Measurements from ENCODE around the gene SETD2.

SETD2 gene

DNA sequence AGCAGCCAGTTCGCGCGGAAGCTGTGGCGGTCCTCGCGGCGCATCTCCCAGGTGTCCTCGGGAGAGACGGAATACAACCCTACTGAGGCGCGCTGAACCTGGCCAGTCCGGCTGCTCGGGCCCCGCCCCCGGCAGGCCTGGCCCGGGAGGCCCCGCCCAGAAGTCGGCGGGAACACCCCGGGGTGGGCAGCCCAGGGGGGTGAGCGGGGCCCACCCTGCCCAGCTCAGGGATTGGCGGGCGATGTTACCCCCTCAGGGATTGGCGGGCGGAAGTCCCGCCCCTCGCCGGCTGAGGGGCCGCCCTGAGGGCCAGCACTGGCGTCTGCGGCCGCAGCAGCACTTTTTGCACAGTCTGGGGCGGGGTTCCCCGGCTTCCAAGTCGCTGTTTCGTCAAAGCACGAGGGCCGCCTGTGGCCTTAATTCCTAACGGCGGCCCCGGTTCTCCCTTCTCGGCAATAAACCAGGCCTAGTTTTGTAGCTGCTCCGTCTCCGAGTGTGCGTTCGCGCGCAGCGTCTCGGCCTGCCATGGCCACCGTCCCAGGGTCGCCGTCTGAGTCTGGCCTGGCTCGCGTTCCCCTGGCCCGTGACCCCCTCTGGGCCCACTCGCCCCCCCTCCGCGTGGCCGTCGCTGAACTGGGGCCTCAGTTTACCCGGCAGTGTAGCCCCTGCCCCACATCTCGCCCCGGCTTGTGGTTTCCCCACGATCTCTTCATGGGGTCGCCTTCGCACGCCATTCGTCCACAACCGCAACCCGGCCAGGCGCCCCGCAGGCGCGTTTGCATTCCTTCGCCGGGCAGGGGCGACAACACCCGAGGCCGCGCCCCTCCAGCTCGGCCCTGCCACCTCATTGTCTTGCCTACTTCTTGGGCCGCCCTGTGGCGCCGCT is 154.4 kb downstream of the SETD2 start:
- peak; percentile 99 for DNase-seq (ENCODE audit: low spot score)

DNA sequence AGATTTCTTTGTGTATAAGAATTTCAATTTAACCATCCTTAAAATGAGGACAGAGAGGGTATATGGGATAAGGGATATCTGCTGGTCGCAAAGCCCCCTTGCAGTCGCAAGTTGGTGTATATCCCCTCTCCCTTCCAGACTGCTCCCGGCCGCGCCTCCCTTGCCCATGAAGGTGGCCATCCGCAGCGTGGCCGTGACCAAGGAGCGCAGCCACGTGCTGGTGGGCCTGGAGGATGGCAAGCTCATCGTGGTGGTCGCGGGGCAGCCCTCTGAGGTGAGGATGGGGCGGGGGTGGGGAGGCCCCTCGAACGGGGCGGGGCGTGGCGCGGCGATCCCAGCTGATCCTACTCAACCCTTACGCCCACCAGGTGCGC is 155.1 kb downstream of the SETD2 start:
- no peak for DNase-seq (ENCODE audit: low spot score)

DNA sequence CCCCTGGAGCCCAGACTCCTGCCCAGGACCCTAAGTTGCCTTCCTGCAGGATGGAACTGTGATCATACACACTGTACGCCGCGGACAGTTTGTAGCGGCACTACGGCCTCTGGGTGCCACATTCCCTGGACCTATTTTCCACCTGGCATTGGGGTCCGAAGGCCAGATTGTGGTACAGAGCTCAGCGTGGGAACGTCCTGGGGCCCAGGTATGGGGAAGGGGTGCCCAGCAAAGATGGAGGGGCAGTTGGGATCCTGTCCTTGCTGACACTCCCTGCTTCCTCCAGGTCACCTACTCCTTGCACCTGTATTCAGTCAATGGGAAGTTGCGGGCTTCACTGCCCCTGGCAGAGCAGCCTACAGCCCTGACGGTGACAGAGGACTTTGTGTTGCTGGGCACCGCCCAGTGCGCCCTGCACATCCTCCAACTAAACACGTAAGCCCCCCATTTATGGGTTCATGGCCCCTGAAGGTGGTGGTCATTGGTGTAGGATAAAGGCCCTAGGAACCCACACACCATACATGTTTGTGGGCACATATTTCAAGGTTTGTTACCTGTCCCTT is 155.6 kb downstream of the SETD2 start:
- no peak for DNase-seq (ENCODE audit: low spot score)

DNA sequence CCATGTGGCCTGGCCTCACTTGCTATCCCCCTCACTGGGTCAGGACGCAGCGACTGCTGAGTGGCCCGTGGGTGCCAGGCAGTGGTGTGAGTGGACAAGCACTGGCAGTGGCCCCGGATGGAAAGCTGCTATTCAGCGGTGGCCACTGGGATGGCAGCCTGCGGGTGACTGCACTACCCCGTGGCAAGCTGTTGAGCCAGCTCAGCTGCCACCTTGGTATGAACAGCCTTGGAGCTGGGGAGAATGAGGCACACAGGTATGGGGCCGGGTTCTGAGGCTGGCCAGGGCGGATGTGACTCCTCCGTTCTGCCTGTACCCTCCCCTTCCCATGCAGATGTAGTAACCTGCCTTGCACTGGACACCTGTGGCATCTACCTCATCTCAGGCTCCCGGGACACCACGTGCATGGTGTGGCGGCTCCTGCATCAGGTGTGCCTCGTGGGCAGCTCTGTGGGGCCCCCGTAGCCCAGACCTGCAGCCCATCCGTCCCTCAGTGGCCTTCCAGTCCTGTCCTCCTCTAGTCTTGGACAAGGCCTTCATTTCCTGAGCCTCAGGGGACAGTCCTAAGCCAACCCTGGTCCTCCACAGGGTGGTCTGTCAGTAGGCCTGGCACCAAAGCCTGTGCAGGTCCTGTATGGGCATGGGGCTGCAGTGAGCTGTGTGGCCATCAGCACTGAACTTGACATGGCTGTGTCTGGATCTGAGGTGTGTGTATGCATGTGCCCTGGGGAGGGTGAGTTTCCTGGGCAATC is 156.3 kb downstream of the SETD2 start:
- no peak for DNase-seq (ENCODE audit: low spot score)

DNA sequence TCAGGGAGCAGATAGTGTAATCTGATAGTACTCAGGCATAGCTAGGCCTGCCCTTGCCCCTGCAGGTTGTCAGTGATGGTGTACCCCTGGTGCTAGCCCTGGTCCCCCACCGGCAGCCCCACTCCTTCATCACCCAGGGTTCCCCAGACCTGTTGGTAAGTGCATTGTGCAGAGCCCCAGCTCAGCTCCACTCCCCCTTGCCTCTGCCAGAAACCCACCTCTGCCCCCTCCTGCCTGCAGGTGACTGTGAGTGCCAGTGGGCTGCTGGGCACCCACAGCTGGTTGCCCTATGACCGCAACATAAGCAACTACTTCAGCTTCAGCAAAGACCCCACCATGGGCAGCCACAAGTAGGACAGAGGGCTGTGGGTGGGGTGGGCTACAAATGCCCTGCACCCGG is 156.9 kb downstream of the SETD2 start:
- no peak for DNase-seq (ENCODE audit: low spot score)

DNA sequence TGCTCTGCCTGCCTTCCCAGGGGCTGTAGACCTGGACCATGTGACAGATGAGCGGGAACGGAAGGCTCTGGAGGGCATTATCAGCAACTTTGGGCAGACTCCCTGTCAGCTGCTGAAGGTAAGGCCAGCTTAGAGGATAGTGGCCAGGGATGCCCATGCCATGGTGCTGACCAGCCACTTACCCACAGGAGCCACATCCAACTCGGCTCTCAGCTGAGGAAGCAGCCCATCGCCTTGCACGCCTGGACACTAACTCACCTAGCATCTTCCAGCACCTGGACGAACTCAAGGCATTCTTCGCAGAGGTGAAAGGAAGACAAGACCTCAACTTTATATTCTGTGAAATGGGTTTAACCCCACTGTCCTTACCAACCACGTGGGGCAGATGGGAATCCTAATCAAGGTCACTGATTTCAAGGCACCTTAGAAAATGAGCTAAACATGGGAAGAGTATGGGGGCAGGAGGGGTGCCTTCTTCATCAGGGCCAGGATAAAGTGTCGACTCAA is 157.7 kb downstream of the SETD2 start:
- no peak for DNase-seq (ENCODE audit: low spot score)

DNA sequence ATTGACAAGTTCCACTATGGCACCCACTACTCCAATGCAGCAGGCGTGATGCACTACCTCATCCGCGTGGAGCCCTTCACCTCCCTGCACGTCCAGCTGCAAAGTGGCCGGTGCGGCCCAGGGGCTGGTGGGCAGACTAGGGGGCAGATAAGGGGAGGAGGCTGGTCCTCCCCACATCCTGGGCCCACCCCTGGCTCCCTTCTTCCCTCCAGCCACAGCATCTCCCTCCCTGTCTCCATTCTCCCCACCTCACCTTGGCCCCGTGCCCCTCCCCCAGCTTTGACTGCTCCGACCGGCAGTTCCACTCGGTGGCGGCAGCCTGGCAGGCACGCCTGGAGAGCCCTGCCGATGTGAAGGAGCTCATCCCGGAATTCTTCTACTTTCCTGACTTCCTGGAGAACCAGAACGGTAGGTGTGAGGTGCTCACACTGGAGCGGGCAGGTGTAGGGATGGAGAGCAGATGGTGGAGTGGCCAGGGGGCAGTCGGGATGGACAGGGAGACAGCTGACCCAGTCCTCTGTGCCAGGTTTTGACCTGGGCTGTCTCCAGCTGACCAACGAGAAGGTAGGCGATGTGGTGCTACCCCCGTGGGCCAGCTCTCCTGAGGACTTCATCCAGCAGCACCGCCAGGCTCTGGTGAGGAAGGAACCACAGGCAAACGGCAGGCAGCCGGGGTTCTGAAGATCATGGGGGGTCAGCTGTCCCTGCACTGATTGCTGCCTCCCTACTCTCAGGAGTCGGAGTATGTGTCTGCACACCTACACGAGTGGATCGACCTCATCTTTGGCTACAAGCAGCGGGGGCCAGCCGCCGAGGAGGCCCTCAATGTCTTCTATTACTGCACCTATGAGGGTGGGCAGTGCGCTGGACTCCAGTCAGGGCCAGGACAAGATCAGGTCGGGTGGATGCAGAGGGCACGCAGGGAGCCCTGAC is 158.4 kb downstream of the SETD2 start:
- DNase-seq (ENCODE audit: low spot score): no peak

DNA sequence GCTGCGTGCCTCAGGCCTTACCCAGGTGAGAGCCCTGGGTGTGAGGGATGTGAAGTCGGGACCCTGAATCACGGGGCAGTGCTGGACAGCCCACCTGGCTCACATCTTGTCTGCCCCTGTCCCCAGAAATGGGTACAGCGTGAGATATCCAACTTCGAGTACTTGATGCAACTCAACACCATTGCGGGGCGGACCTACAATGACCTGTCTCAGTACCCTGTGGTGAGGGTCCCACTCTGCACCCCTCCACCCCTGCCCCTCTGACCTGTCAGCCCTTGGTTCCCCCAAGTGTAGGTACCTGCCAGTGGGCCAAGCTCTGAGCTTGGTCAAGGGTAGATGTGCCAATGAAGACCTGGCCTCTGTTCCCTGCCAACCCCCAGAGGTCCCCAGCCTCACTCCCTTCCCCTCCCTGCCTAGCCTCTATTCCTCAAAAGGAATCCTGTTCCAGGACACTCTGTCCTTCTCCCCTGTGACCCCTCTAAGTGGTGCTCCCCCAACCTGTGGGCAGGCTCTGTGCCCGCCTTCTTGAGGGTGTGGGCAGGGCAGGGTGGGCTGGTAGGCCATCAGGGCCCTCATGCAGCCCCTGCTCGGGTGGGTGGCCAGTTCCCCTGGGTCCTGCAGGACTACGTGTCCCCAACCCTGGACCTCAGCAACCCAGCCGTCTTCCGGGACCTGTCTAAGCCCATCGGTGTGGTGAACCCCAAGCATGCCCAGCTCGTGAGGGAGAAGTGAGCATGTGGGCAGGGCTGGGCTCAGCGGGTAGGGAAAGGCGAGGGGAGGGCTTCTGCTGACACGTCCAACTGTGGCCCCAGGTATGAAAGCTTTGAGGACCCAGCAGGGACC is 159.3 kb downstream of the SETD2 start:
- DNase-seq (ENCODE audit: low spot score): no peak

DNA sequence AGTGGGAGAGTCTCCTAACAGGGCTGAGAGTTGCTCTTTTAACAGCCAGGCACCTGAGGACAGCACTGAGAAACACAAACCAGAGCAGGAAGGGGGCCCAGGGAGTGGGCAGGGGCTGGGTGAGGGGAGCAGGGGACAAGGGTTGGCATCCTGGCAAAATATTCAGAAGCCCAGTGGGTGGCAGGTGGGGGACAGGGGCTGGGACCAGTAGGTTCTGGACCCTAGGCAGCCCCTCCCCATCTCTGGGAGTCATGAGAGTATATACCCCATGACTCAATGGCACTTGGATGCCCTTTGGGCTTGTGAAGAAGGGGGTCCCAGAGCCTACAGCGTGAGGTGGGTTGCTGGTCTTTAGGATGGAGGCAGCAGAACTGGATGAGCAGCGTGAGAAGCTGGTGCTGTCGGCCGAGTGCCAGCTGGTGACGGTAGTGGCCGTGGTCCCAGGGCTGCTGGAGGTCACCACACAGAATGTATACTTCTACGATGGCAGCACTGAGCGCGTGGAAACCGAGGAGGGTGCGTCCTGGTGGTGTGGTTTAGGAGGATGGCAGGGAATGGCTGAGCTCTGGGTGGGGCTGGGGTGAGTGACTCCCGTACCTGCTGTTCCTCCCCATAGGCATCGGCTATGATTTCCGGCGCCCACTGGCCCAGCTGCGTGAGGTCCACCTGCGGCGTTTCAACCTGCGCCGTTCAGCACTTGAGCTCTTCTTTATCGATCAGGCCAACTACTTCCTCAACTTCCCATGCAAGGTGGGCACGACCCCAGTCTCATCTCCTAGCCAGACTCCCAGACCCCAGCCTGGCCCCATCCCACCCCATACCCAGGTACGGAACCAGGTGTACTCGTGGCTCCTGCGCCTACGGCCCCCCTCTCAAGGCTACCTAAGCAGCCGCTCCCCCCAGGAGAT is 160.2 kb downstream of the SETD2 start:
- DNase-seq (ENCODE audit: low spot score): no peak

DNA sequence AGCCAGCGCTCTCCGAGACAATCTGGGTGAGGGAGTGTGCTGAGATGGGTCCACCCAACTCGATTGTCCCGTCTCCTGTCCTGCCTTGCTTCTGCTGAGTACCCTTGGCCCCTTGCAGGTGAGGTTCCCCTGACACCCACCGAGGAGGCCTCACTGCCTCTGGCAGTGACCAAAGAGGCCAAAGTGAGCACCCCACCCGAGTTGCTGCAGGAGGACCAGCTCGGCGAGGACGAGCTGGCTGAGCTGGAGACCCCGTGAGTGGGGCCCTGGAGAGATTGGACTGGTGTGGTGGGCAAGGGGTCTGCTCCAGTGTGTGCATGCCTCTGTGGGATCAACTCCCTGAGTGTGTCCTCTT is 160.9 kb downstream of the SETD2 start:
- no peak for DNase-seq (ENCODE audit: low spot score)

DNA sequence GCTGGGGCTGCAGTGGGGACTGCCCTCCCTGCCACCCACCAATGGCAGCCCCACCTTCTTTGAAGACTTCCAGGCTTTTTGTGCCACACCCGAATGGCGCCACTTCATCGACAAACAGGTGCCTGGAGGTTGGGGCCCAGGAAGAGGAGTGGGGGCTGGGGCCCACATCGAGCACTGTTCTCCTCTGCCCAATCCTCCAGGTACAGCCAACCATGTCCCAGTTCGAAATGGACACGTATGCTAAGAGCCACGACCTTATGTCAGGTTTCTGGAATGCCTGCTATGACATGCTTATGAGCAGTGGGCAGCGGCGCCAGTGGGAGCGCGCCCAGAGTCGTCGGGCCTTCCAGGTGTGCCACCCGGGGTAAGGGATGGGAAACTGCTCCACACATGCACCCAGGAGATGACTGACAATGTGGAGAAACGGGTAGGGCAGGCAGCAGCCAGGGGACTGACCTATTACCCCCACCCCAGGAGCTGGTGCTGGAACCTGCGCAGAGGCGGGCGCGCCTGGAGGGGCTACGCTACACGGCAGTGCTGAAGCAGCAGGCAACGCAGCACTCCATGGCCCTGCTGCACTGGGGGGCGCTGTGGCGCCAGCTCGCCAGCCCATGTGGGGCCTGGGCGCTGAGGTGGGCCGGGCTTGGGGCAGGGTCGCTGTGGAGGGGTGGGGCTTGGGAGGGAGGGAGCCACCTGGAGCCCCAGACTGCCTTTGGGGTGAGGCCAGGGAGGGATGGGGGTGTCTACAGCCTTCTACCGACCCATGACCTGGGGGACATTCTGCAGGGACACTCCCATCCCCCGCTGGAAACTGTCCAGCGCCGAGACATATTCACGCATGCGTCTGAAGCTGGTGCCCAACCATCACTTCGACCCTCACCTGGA is 161.5 kb downstream of the SETD2 start:
- no peak for DNase-seq (ENCODE audit: low spot score)

DNA sequence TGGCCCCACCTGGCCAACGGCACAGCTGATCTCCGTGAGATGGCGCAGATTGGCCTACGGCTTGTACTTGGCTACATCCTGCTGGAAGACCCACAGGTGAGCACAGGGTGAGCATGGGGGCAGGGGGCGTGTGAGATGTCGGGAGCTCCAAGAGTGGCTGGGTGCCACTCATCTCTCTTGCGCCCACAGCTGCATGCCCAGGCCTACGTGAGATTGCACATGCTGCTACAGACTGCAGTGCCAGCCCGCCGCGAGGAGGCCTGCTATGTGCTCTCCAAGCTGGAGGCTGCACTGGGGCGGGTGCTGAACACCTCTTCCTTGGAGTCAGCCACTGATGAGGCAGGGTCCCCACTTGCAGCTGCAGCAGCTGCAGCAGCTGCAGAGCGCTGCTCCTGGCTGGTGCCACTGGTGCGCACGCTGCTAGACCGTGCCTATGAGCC is 162.2 kb downstream of the SETD2 start:
- DNase-seq (ENCODE audit: low spot score): no peak

DNA sequence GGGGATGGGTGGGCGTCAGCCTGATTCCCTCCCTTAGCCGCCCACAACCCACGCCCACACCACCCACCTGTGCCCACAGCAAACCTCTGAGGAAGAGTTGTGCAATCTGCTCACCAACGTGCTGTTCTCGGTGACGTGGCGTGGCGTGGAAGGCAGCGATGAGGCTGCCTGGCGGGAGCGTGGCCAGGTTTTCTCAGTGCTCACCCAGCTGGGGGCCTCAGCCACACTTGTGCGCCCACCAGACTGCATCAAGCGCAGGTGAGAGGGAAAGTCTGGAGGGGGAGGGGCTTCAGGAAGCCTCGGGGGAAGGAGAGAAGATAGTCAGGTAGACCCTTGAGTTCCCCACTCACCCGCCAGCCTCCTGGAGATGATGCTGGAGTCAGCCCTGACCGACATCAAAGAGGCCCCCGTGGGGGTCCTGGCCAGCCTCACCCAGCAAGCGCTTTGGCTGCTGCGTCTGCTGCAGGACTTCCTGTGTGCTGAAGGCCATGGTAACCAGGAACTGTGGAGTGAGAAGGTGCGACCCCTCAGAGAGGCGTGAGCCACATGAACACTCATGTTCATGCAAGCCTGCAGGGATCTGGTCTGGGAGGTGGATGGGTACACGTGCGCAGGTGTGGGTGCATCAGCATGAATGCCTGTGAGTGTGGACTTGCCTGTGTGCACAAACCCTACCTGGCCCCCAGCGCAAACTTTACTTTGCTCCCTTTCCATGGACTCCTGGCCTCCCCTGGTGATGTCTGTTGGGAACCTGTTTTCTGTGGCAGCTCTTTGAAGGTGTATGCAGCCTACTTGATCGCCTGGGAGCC is 162.8 kb downstream of the SETD2 start:
- no peak for DNase-seq (ENCODE audit: low spot score)

DNA sequence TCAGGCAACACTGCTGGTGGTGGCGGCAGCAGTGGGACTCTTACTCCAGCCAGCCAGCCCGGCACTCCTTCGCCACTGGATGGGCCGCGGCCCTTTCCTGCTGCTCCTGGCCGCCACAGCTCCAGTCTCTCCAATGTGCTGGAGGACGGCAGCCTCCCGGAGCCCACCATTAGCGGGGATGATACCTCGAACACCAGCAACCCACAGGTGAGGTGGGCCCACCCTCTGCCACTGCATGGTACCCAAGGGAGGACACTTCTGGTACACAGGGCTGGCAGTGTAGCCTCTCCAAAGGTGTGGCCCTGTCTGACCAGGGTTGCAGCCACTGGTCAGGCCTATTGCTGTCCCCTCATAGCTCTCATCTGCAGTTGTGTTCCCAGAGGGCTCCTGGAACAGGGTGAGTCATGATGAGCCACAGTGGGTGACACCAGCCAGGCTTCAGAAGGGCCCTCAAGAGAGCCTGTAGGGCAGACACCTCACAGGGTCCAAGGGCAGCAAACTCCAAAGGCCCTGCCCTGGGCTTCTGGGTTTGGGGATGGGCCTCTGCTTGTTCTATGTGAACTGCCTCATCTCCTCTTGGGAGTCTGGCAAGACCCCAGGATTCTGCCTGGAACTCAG is 163.6 kb downstream of the SETD2 start:
- DNase-seq (ENCODE audit: low spot score): no peak

DNA sequence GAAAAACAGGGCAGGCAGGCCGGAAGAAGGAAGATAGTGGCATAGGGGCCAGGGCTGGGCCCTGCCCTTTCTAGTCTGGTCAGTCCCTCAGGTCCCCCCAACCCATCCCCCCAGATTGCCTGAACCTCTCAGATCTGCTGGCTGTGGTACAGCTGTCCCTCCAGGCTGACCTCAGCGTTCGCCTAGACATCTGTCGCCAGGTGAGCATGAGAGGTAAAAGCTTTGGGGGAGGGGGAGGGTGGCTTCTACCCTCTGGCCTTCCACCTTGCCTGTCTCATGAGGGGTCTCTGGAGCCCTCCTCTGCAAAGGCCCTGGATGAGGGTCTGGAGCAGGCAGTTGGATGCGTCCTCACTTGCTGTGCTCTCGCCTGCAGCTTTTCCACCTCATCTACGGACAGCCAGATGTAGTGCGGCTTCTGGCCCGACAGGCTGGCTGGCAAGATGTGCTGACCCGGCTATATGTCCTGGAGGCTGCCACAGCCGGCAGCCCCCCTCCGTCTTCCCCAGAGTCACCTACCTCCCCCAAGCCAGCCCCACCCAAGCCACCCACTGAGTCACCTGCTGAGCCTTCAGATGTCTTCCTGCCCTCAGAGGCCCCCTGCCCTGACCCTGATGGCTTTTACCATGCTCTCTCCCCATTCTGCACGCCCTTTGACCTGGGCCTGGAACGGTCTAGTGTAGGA is 164.3 kb downstream of the SETD2 start:
- no peak for DNase-seq (ENCODE audit: low spot score)

DNA sequence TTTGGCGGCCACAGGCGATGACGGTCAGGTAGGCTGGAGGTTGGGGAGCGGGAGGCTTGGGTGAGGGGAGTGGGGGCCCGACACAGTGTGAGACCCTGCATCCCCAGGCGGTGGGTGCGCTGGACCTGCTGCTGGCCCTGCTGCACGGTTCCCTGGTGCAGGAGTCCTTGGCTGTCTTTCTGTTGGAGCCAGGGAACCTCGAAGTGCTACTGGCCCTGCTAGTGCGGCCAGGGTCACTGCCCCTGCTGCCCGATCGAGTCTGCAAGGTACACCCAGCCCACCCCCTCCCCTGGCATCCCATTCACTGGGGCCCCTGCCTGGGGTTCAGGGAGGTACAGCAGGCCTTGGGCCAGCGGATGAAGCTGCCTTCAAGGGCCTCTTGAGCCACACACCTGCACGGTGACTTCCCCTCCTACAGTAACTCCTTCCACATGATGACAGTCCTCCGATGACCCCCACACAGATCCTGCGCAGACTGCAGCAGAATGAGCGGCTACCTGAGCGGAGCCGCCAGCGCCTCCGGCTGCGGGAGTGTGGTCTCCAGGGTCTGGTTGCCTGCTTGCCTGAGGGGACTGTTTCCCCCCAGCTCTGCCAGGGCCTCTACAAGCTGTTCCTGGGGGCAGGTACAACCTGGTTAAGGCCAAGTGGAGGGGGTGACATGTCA is 164.9 kb downstream of the SETD2 start:
- no peak for DNase-seq (ENCODE audit: low spot score)

Measured in D341Med (cell line).